G401 (cell line): ENCODE measurements around the gene TGFBRAP1. TPM values are rescaled to one million over a fixed set of nuclear protein-coding genes. Genes with fewer than 3 reads are reported as not detected.

ENCODE experiments used
- DNase-seq: peaks from one replicate; pipeline ENCODE4 v3.0.0-alpha.2; 2015; ENCODE audit warnings: low spot score
- in situ Hi-C: cut with HindIII; loops from 2 replicates; pipeline ENCODE4 v1.10.0; 2016; ENCODE audit warnings: low sequenced_read_pairs, mixed read lengths
- total RNA-seq: library from RNA; depleted of rRNA; stranded (reverse); fragments of >200 nt; shearing (Covaris generic); gene quantifications from 2 replicates; pipeline ENCODE4 v1.2.3, GENCODE V29; 2014

TGFBRAP1 gene
- total RNA-seq, 1 experiment from 2014 or later: 30.4 TPM

DNA sequence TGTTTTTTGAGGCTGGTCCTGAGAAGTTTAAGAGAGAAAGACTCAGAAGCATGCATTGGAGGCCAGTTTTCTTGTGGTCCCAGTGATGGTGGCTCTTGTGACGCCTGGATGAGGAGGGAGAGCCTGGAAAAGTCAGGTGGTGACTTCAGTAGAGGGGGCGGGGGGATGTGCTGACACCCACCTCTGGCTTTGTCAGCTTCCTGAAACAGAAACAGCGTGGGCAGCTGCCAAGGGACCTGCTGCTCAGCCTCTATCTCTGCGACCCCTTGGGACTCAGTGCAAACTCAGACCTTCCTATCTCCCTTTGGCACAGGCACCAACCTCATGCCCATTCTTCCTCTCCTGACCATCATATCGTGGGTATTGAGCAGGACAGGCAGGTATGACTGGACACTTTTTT is 6.4 kb downstream of the TGFBRAP1 start:
- in situ Hi-C loops: no loop called here
- DNase-seq: no peak

DNA sequence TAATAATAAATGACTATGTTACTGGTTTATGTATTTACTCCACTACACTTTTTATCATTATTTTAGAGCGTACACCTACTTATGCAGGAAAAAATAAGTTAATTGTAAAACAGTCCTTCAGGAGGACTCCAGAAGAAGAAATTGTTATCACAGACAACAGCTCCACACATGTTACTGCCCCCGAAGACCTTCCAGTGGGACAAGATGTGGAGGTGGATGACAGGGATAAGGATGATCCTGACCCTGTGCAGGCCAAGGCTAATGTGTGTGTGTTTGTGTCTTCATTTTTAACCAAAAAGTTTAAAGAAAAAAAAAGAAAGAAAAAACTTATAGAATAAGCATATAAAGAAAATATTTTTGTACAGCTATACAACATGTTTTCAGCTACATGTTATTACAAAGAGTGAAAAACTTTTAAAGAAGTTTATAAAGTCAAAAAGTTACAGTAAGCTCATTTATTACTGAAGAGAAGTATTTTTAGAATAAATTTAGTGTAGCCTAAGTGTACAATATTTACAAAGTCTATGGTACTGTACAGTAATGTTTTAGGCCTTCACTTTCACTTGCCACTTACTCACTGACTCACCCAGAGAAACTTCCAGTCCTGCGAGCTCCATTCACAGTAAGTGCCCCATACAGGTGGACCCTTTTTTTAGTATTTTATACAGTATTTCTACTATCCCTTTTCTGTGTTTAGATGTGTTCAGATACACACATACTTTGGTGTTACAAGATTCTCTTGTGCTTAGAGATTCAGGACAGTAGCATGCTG is 7.5 kb downstream of the TGFBRAP1 start:
- no peak for DNase-seq
- in situ Hi-C loops: no loop called here

GRCh38 chr2:105320651-105321215 is 8.8 kb downstream of the TGFBRAP1 start:
- in situ Hi-C loops: no loop called here
- no peak for DNase-seq

DNA sequence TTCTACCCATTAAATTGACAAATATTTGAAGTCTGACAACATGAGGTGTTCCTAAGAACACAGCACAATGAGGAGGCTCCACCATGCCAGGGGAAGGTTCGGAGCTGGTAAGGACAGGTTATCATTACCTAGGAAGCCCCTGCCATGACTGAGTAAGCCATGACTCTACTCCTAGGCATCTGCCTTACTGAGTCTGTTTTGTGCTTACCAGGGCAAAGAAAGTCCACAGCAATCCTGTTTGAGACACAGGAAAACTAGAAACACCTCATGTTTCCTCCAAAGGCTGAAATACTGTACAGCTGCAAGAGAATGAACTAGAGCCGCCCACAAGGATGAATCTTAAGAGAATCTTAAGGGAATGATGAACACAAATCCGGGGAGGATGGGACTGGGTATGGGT is 11.6 kb downstream of the TGFBRAP1 start:
- in situ Hi-C loops: no loop called here
- no peak for DNase-seq

DNA sequence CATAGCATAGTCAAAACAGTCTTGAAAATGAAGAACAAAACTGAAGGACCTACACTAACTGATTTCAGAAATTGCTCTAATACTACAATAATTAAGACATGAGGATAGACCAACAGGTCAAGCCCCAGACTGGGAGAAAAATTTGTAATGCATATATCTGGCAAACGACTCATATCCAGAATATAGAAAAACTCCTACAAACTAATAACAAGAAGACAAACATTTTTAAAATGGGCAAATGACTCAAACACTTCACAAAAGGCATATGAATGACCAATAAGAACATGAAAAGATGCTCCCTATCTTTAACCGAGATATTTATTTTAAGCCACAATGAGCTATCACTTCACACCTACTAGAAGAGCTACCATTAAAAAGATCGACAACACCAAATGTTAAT is 14.2 kb downstream of the TGFBRAP1 start:
- in situ Hi-C loops: no loop called here
- no peak for DNase-seq

DNA sequence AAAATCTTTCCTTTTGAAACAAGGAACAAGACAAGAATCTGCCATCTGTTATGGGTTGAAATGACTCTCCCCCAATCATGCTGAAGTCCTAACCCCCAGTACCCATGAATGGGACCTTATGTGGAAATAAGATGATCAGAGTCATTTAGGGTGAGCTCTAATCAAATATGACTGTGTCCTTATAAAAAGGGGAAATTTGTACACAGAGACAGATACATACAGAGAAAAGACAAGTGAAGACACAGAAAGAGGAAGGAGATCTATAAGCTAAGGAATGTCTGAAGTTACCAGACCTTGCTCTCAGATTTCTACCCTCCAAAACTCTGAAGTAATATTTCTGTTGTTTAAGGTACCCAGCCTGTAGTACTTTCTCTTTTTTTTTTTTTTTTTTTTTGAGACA is 15.7 kb downstream of the TGFBRAP1 start:
- in situ Hi-C loops: no loop called here
- DNase-seq: no peak

- in situ Hi-C loops: no loop called here
- no peak for DNase-seq
These were observed 20.4 kb downstream of the TGFBRAP1 start for GRCh38 chr2:105309147-105309545.

DNA sequence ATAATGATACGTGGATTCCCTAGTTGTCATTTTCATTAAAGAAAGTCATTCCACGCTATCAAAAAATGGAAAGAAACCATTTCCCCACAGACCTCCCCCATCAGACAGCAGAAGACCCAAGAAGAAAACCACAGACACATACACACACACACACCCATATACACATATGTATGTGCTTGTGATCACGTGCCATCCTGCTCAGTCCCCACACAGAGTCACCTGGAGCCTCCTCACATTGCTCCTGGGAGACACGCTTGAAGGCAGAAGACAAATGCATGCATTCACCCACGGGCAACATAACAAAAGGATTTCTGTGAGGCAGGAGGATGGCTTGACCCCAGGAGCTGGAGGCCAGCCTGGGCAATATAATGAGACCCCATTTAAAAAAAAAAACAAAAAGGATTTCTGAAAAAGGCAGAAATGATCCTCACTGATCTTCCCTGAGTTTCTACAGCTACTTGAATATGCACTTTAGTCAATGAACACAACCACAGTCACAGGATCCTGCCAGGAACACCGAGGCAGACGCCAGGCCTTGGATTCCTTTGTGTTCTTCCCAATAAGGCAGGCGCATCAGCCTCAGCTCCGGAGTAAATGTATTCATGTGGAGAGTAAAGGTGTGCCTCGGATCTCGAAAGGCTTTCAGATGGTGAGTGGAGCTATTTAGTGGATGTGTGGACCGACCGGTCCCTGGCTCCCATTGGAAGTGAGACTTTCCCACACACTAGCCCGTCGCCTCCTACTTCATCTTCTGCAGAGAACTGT is 21.0 kb downstream of the TGFBRAP1 start:
- in situ Hi-C loops: no loop called here
- DNase-seq: no peak

- in situ Hi-C loops: no loop called here
- no peak for DNase-seq
These were observed 21.6 kb downstream of the TGFBRAP1 start for GRCh38 chr2:105307962-105308361.

DNA sequence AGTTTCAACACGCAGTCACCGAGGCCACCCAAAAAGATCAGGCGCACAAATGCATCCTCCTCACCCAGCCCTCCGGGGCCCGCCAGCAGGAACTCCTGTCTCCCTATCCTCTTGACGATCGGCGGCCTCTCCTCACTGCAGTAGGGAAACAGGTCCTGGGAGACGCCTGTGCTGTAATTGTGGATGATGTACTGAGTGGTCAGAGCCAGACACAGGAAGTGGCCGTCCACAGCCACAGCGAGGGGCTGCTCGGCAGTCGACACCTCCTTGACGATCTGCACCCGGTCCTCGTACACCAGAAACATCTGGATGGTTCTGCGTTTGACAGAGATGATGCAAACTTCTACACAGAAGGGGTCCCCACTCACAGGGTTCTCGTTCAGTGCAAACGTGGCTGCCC is 22.0 kb downstream of the TGFBRAP1 start:
- DNase-seq: no peak
- in situ Hi-C loops: no loop called here

DNA sequence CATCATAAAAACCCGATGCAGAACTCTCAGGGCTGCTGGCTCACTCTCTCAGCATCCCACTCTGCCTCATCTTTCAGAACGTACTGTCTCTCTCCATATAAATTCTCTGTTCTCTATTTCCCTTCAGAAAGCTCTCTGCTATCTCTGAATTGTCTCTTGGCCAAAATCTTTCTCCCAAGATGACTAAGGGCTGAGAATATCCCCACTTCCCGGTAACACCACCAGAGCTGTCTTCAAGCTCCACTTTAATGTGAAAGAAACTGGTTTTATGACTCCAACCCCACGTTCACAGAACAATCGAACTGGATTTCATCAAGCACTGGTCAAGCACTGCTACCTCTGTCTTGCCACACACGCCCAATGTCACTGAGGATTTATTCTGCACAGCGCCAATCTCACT is 22.4 kb downstream of the TGFBRAP1 start:
- in situ Hi-C loops: no loop called here
- no peak for DNase-seq

- no peak for DNase-seq
- in situ Hi-C loops: no loop called here
These were observed 27.9 kb downstream of the TGFBRAP1 start for GRCh38 chr2:105301646-105302045.

DNA sequence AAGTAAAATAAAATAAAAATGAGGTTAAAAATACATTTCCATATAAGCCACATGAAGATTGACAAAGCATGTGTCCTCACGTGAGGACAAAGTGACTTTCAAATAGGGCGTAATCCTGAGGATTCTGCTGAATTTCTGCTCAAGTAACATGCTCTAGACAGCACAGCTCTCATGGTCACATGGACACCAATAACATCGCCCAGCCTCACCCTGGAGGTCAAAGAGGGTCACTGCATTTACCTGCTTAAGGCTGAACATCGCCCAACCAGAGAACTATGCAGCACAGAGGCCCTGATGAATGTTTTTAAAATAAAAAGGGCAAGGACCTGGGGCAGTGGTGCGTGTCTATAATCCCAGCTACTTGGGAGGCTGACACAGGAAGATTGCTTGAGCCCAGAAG is 30.2 kb downstream of the TGFBRAP1 start:
- DNase-seq: no peak
- in situ Hi-C loops: no loop called here

DNA sequence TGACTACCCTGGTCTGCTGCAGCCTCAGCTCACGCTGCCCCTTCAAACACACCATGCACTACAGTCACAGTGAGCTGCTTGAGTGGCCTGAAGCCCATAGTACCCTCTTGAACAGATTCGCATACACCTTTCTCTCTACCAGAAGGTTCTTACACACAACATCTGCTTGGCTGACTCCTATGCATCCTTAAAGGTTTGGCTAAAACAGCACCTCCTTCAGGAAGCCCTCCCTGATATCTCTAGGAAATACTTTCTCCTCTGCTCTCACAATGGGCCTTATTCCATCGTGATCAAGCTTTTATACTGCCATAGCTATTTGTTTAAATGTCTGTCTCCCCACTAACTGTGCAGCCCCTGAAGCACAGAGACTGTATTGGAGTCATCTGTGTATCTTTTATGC is 31.5 kb downstream of the TGFBRAP1 start:
- no peak for DNase-seq
- in situ Hi-C loops: no loop called here

- DNase-seq: no peak
- in situ Hi-C loops: no loop called here
These were observed 32.3 kb downstream of the TGFBRAP1 start for GRCh38 chr2:105297216-105297615.

DNA sequence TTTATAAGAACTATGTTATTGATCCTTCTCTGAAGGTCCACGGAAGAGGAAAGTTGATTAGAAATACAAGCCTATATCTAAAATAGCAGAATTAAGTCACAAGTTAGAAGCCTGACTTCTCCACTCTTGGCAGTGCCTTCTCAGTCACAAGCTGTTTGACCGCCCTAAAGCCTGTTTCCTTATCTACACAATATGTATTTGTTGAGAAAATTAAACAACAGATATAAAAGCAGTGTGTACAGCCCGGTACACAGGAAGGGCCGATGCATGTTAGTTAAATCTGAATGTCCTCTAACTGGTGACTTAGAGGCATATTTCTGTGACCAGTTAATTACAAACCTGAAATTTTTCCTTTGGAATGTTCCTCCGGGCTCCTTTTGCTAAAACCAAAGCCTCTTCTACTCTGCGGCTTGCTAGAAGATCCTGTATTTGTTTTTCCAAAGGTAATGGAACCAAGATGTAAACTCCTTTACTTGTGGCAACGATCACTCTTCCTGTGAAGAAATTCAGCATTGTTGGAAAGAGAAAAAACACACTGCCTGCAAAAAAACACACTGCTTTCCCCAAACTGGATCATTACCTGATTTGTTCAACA is 33.4 kb downstream of the TGFBRAP1 start:
- DNase-seq: no peak
- in situ Hi-C loops: no loop called here

DNA sequence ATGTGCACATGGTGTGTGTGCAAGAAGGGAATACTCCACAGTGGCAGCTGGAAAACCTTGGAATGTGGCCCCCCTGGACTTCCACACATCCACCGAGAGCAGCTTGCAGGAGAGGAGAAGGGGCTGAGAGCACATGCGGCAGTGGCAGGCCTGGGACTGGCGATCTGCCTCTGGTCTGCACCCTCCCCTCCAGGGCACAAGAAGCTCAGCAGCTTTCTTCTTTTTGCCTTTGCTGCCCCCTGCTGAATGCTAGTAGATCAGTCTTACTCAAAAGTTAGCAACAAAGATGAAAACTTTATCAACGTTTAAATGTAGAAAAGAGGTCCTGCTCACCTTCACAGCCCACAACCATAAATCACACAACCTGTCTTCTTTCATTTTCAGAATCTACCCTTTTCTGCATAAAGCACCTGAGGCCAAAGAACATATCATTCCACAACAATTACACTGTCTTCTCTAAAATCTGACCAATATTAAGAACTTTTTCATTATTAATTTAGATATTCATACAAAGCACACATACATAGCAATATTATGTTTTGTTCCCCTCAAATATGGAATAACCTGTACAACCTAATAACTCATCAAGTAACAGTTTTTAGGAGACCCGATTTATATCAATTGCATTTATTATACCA is 34.6 kb downstream of the TGFBRAP1 start:
- in situ Hi-C loops: no loop called here

GRCh38 chr2:105294046-105294445 is 35.5 kb downstream of the TGFBRAP1 start:
- no peak for DNase-seq
- in situ Hi-C loops: no loop called here

More for the DNA sequence above, 34.6 kb downstream of the TGFBRAP1 start:
- peak; percentile 60 for DNase-seq

DNA sequence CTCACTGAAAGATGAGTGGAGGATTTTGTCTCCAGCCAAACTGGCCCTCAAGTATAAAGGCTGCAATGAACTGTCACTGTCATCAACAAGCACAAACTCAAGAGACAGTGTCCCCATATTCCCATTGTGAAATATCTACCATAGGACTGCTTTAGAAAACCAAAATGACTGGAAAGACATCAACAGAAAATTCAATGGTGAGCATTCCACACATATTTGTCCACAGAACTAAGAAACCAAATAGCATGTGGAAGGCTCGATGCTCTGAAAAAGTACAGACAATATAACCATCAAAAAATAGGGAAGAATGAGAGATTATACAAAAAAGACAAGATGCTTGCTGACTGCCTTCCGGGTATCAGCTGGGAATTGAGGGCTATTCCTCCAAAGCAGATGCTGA is 37.6 kb downstream of the TGFBRAP1 start:
- no peak for DNase-seq
- in situ Hi-C loops: no loop called here
